Sciatic nerve (tissue), 2 donors: Measurements from ENCODE around the gene PEX16. TPM values are rescaled to one million over a fixed set of nuclear protein-coding genes. Genes with fewer than 3 reads are reported as not detected.

Source experiments
- ATAC-seq: fragments of 200-7000 bp; cut with Tn5 transposase; one replicate; pipeline ENCODE4 v1.9.1; 2020; ENCODE audit warnings: mild to moderate bottlenecking, moderate library complexity
- DNase-seq: peaks from one replicate; pipeline ENCODE4 v3.0.0-alpha.2; 2020; ENCODE audit warnings: low spot score
- intact Hi-C: fragments of 100-400 bp; cut with DNase I; formaldehyde crosslinking; loops from one replicate; pipeline ENCODE4 v1.14.2; 2022
- total RNA-seq: library from RNA; stranded (reverse); fragmentation: NEBNext Ultra II Directional; extraction: Animal tissue kit (Norgen Biotek cat#: 25700); gene quantifications from one replicate; pipeline ENCODE4 v1.2.1, GENCODE V29; 2021
- donor health status: DM: no; HTN: no; CAD: no.
- donor health status: DM: no; HTN: no; CAD: no.

Gene PEX16
- total RNA-seq, 1 donor from 2014 or later, result 19.0 TPM

DNA sequence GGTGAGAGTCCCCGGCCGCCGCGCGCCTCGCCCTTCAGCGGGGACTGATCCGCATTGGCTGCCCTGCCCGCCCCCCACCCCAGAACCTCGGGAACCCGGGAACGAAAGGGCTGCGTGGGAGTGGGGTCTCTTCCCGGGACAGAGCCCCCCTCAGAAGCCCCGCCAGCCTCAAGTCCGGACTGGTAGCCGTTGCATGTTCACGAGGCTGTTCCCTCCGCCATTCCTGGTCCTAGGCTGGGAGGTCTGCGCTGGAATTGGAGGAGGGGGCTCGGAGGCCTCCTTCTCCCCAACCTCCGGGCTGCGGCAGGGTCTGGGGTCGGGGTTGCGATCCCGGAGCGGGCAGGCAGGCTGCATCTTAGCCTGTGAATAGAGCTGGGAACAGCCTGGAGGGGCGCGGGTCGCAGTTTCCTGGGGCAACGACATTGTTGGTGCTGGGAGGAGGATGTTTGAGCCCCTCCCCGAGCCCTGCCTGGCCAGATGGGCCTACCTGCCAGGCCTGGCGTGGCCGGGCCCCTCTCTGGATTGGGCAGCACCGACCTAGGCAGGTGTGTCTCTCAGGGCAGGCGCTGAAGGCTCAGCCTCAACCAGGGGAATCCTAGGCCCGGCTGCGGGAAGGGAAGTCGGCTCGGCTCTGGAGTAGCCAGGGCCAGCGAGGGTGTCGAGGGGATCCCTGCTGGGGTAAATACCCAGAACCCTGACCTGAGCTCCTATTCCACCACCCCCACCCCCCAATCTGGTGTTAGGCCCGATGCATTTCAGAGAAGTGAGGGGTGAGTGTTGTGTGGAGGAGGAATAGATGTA, 31.6 kb downstream of the PEX16 start:
- DNase-seq (no peak), ATAC-seq (no peak)
- intact Hi-C loops, result no loop called here

GRCh38 chr11:45885274-45885920, 32.3 kb downstream of the PEX16 start, which contains the start of gene MAPK8IP1:
TSS of gene MAPK8IP1 (plus strand) at chr11:45885651. CDS start at chr11:45885821, 170 bp downstream.
- ATAC-seq (peak; percentile 59), DNase-seq (peak; percentile 76)
- intact Hi-C loops, result no loop called here

GRCh38 chr11:45884596-45885185, 33.0 kb downstream of the PEX16 start:
- ATAC-seq (no peak), DNase-seq (no peak)
- intact Hi-C loops, result no loop called here

GRCh38 chr11:45881708-45882368, 35.8 kb downstream of the PEX16 start:
- intact Hi-C loops, result no loop called here
- ATAC-seq, result no peak

GRCh38 chr11:45880772-45881570, 36.7 kb downstream of the PEX16 start:
- no peak for ATAC-seq

More at GRCh38 chr11:45881708-45882368, 35.8 kb downstream of the PEX16 start:
- DNase-seq, result no peak

GRCh38 chr11:45879803-45880686, 37.6 kb downstream of the PEX16 start:
- intact Hi-C loops, result loop anchor here (10.0 kb wide), 1 partner anchor 125 kb away; no protein-coding TSS in a partner anchor
- ATAC-seq, result no peak
- no peak for DNase-seq

More at GRCh38 chr11:45880772-45881570, 36.7 kb downstream of the PEX16 start:
- intact Hi-C loops, result no loop called here
- DNase-seq, result no peak

GRCh38 chr11:45877845-45878244, 39.8 kb downstream of the PEX16 start:
- intact Hi-C loops, result loop anchor here (10.0 kb wide), 1 partner anchor 127 kb away; no protein-coding TSS in a partner anchor
- DNase-seq (no peak), ATAC-seq (no peak)

DNA sequence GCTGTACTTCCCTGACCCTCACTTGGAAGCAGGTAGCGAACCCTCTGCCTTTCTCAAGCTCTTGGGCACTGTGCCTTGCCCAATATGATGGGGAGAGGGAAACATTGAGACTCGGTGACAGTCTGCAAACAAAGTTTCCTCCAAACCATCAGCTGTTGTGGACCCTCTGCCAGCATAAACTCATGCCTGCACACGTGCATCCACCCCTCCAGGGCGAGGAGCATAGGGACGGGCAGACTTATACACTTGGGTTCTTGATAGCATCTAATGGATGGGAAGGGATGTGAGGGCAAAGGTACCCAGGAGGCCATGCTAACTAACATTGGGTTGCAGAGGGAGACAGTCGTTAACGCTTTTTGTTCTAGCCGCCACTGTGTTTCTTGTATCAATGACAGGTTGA, 40.5 kb downstream of the PEX16 start:
- ATAC-seq (no peak), DNase-seq (no peak)
- intact Hi-C loops, result loop anchor here (10.0 kb wide), 1 partner anchor 128 kb away; no protein-coding TSS in a partner anchor

DNA sequence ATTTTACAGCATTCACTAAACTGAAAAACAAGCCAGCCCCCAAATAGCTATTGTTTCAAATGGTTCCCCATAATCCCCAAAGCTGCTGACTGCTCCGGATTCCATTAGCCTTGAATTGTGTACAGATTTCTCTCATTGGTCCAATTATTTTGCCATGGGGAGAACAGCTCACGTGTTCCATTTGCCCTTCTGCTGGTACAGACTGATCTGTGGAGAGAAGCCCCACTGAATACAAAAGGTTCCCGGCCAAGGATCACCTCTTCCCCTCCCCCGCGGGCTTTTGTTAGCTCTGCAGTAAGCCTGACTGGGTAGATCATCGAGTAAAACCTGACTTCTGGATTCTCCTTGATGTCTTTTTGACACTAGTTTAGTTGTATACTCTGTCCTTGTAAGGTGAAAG, 41.3 kb downstream of the PEX16 start:
- intact Hi-C loops, result loop anchor here (10.0 kb wide), 1 partner anchor 128 kb away; no protein-coding TSS in a partner anchor
- ATAC-seq, result no peak
- DNase-seq, result no peak

- ATAC-seq, result peak; percentile 64
- intact Hi-C loops, result loop anchor here (10.0 kb wide), 1 partner anchor 132 kb away; no protein-coding TSS in a partner anchor
- DNase-seq, result no peak
Measured at GRCh38 chr11:45872651-45873356, 44.9 kb downstream of the PEX16 start.

GRCh38 chr11:45871638-45872037, 46.0 kb downstream of the PEX16 start:
- DNase-seq, result no peak
- intact Hi-C loops, result loop anchor here (10.0 kb wide), 1 partner anchor 133 kb away; no protein-coding TSS in a partner anchor

GRCh38 chr11:45870706-45871105, 47.0 kb downstream of the PEX16 start:
- ATAC-seq (no peak), DNase-seq (no peak)
- intact Hi-C loops, result loop anchor here (10.0 kb wide), 1 partner anchor 134 kb away; no protein-coding TSS in a partner anchor

More at GRCh38 chr11:45871638-45872037, 46.0 kb downstream of the PEX16 start:
- no peak for ATAC-seq

DNA sequence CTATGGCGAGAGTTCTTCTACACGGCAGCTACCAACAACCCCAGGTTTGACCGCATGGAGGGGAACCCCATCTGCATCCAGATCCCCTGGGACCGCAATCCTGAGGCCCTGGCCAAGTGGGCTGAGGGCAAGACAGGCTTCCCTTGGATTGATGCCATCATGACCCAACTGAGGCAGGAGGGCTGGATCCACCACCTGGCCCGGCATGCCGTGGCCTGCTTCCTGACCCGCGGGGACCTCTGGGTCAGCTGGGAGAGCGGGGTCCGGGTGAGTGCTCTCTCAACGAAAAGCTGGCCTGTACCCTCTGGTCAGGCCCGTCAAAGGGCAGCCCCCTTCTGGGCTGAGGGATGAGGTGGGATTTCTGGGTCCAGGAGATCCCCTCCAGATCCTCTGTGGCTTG, 48.1 kb downstream of the PEX16 start:
- intact Hi-C loops, result no loop called here
- no peak for DNase-seq
- peak; percentile 6 for ATAC-seq

GRCh38 chr11:45864041-45864440, 53.6 kb downstream of the PEX16 start:
- DNase-seq (no peak), ATAC-seq (no peak)
- intact Hi-C loops, result no loop called here

DNA sequence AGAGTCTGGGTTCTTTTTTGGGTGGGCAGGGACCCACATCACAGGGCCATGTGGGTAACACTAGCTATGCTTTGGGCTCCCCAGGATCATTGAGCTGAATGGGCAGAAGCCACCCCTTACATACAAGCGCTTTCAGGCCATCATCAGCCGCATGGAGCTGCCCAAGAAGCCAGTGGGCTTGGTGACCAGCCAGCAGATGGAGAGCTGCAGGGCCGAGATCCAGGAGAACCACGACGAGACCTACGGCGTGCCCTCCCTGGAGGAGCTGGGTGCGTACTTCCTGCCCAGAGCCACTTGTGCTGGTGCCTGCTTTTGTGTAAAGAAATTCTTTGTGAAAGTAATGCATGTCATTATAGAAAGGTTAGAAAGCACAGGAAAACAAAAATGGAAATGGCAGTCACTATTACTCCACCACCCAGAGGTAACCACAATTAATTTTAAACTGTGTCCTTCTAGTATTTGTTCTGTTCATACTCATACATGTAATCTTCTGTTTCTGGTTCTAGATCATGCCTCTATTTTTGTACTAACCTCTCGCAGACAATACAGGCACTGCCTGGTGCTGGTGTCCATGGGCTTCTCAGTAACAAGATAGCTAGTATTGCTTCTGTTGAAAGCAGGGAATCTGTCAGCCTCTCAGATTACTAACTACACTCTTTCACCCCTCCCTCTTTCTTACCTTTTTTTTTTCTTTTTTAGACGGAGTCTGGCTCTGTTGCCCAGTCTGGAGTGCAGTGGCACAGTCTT, 56.7 kb downstream of the PEX16 start:
- no peak for ATAC-seq
- intact Hi-C loops, result no loop called here
- no peak for DNase-seq

GRCh38 chr11:45860348-45860747, 57.3 kb downstream of the PEX16 start:
- DNase-seq (peak; percentile 42), ATAC-seq (no peak)
- intact Hi-C loops, result no loop called here
